ENCODE measurements around the gene ASXL2. TPM values are rescaled to one million over a fixed set of nuclear protein-coding genes. Genes with fewer than 3 reads are reported as not detected.

The ASXL2 gene
- total and polyA plus RNA-seq, 4 donors = 2.4 to 29.0 (median 12.3) TPM

- Histone ChIP-seq H3K27me3 (ENCODE audit: control insufficient read depth in 3 of 3, insufficient read depth in 3 of 3, low read length in 2 of 3) (no peaks in the 10 kb centered on the region), H3K9me3 (ENCODE audit: control insufficient read depth in 4 of 4, insufficient read depth in 3 of 4, low read length in 3 of 4) (no peaks in the 10 kb centered on the region), H3K4me3 (no peak overlapping the region), H3K9ac (ENCODE audit: insufficient read depth in 1 of 2, low read length in 2 of 2) (no peak overlapping the region), H3K36me3 (ENCODE audit: control insufficient read depth in 4 of 4, insufficient read depth in 4 of 4, low read length in 4 of 4) (no peaks in the 10 kb centered on the region), H3K4me1 (ENCODE audit: control insufficient read depth in 5 of 5, insufficient read depth in 5 of 5, low read length in 5 of 5) (no peaks in the 10 kb centered on the region), H3K27ac (ENCODE audit: low read depth in 1 of 2, low read length in 1 of 2) (no peak overlapping the region)
- ATAC-seq (ENCODE audit: insufficient read depth, low FRiP score) (no peak), DNase-seq (no peak)
- 91 to 92% methylated on average over 7 of the region's 7 CpGs for WGBS, 2 donors
- TF ChIP-seq, protein P1, sequence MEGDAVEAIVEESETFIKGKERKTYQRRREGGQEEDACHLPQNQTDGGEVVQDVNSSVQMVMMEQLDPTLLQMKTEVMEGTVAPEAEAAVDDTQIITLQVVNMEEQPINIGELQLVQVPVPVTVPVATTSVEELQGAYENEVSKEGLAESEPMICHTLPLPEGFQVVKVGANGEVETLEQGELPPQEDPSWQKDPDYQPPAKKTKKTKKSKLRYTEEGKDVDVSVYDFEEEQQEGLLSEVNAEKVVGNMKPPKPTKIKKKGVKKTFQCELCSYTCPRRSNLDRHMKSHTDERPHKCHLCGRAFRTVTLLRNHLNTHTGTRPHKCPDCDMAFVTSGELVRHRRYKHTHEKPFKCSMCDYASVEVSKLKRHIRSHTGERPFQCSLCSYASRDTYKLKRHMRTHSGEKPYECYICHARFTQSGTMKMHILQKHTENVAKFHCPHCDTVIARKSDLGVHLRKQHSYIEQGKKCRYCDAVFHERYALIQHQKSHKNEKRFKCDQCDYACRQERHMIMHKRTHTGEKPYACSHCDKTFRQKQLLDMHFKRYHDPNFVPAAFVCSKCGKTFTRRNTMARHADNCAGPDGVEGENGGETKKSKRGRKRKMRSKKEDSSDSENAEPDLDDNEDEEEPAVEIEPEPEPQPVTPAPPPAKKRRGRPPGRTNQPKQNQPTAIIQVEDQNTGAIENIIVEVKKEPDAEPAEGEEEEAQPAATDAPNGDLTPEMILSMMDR (IDR thresholded peaks at IDR 0.05; ENCODE audit: control extremely low read depth, extremely low read depth) = no peak
Measured at GRCh38 chr2:25728559-25728958, 149.7 kb downstream of the ASXL2 start.

- H3K27me3 ChIP-seq (ENCODE audit: control insufficient read depth in 3 of 3, insufficient read depth in 3 of 3, low read length in 2 of 3) = no peaks in the 10 kb centered on the region
- no peaks in the 10 kb centered on the region for H3K4me1 ChIP-seq (ENCODE audit: control insufficient read depth in 5 of 5, insufficient read depth in 5 of 5, low read length in 5 of 5)
- no peaks in the 10 kb centered on the region for H3K36me3 ChIP-seq (ENCODE audit: control insufficient read depth in 4 of 4, insufficient read depth in 4 of 4, low read length in 4 of 4)
- ATAC-seq (ENCODE audit: insufficient read depth, low FRiP score) (no peak), DNase-seq (no peak)
- TF ChIP-seq, protein P1 (IDR thresholded peaks at IDR 0.05; ENCODE audit: control extremely low read depth, extremely low read depth) = no peak
- no peak overlapping the region for H3K27ac ChIP-seq (ENCODE audit: low read depth in 1 of 2, low read length in 1 of 2)
- H3K9ac ChIP-seq (ENCODE audit: insufficient read depth in 1 of 2, low read length in 2 of 2) = no peak overlapping the region
- H3K4me3 ChIP-seq = no peak overlapping the region
- no peaks in the 10 kb centered on the region for H3K9me3 ChIP-seq (ENCODE audit: control insufficient read depth in 4 of 4, insufficient read depth in 3 of 4, low read length in 3 of 4)
- WGBS, 2 donors = 60 to 81% methylated on average over 3 of the region's 3 CpGs
Measured at GRCh38 chr2:25726522-25726921, 151.8 kb downstream of the ASXL2 start.

GRCh38 chr2:25725877-25726276 is 152.4 kb downstream of the ASXL2 start:
- no peaks in the 10 kb centered on the region for H3K9me3 ChIP-seq (ENCODE audit: control insufficient read depth in 4 of 4, insufficient read depth in 3 of 4, low read length in 3 of 4)
- no peak for ATAC-seq (ENCODE audit: insufficient read depth, low FRiP score)
- H3K4me3 ChIP-seq = no peak overlapping the region
- H3K36me3 ChIP-seq (ENCODE audit: control insufficient read depth in 4 of 4, insufficient read depth in 4 of 4, low read length in 4 of 4) = no peaks in the 10 kb centered on the region
- H3K4me1 ChIP-seq (ENCODE audit: control insufficient read depth in 5 of 5, insufficient read depth in 5 of 5, low read length in 5 of 5) = no peaks in the 10 kb centered on the region
- H3K27me3 ChIP-seq (ENCODE audit: control insufficient read depth in 3 of 3, insufficient read depth in 3 of 3, low read length in 2 of 3) = no peaks in the 10 kb centered on the region
- DNase-seq = no peak
- H3K27ac ChIP-seq (ENCODE audit: low read depth in 1 of 2, low read length in 1 of 2) = no peak overlapping the region
- no peak overlapping the region for H3K9ac ChIP-seq (ENCODE audit: insufficient read depth in 1 of 2, low read length in 2 of 2)
- TF ChIP-seq, protein P1 (IDR thresholded peaks at IDR 0.05; ENCODE audit: control extremely low read depth, extremely low read depth) = no peak
- 98 to 100% methylated on average over 3 of the region's 3 CpGs for WGBS, 2 donors

GRCh38 chr2:25724756-25725155 is 153.5 kb downstream of the ASXL2 start:
- Histone ChIP-seq H3K4me3 (no peak overlapping the region), H3K27me3 (ENCODE audit: control insufficient read depth in 3 of 3, insufficient read depth in 3 of 3, low read length in 2 of 3) (no peaks in the 10 kb centered on the region), H3K9me3 (ENCODE audit: control insufficient read depth in 4 of 4, insufficient read depth in 3 of 4, low read length in 3 of 4) (no peaks in the 10 kb centered on the region), H3K4me1 (ENCODE audit: control insufficient read depth in 5 of 5, insufficient read depth in 5 of 5, low read length in 5 of 5) (peaks cover 0 to 3% (median 0%) of the 10 kb centered on the region in 5 donors), H3K36me3 (ENCODE audit: control insufficient read depth in 4 of 4, insufficient read depth in 4 of 4, low read length in 4 of 4) (no peaks in the 10 kb centered on the region), H3K27ac (ENCODE audit: low read depth in 1 of 2, low read length in 1 of 2) (no peak overlapping the region), H3K9ac (ENCODE audit: insufficient read depth in 1 of 2, low read length in 2 of 2) (no peak overlapping the region)
- DNase-seq (no peak), ATAC-seq (ENCODE audit: insufficient read depth, low FRiP score) (no peak)
- TF ChIP-seq, protein P1 (IDR thresholded peaks at IDR 0.05; ENCODE audit: control extremely low read depth, extremely low read depth) = no peak
- WGBS, 2 donors = 94 to 95% methylated on average over 6 of the region's 6 CpGs
